Upper lobe of left lung (tissue), 6 donors: ENCODE results near the gene NHERF2. TPM values are rescaled to one million over a fixed set of nuclear protein-coding genes. Genes with fewer than 3 reads are reported as not detected.

Source experiments
- ATAC-seq, 2 donors: fragments of 200-7000 bp; cut with Tn5 transposase; one replicate each; pipeline ENCODE4 v1.9.1; 2022; ENCODE audit warnings: mild to moderate bottlenecking in 2 of 2, moderate library complexity in 2 of 2; ENCODE audit not compliant: low FRiP score in 2 of 2
- DNase-seq, 2 donors: peaks; one replicate each; pipeline ENCODE4 v3.0.0-alpha.2; 2019 to 2020
- H3K27ac ChIP-seq, 4 donors: fragments of 200-600 bp; sonication (generic); one replicate each; pipeline ENCODE4 v1.5.1; 2016 to 2019
- H3K27me3 ChIP-seq, 4 donors: fragments of 200-600 bp; sonication (generic); one replicate each; pipeline ENCODE4 v1.5.1; 2017 to 2019
- H3K36me3 ChIP-seq, 4 donors: fragments of 200-600 bp; sonication (generic); one replicate each; pipeline ENCODE4 v1.5.1; 2016 to 2019
- H3K4me1 ChIP-seq, 4 donors: fragments of 200-600 bp; sonication (generic); one replicate each; pipeline ENCODE4 v1.5.1; 2018 to 2019
- H3K4me3 ChIP-seq, 4 donors: fragments of 200-600 bp; sonication (generic); one replicate each; pipeline ENCODE4 v1.5.1; 2017 to 2019; ENCODE audit warnings: mild to moderate bottlenecking in 2 of 4, moderate library complexity in 1 of 4
- H3K9me3 ChIP-seq, 4 donors: fragments of 200-600 bp; sonication (generic); one replicate each; pipeline ENCODE4 v1.5.1; 2018 to 2019
- CTCF ChIP-seq, 6 experiments: fragments of 450-650 bp in 4 of 6; fragments of 200-600 bp in 2 of 6; sonication (generic) in 2 of 6; IDR thresholded peaks; one replicate each; pipeline ENCODE4 v1.5.1; 2016 to 2019; ENCODE audit warnings: antibody characterized with exemption in 6 of 6
- EP300 ChIP-seq, 4 donors: sonication (generic); formaldehyde crosslinking; IDR thresholded peaks; one replicate each; pipeline ENCODE4 v1.5.1; 2017; ENCODE audit warnings: antibody characterized with exemption in 4 of 4, control low read depth in 2 of 4
- POLR2A ChIP-seq, 4 donors: fragments of 450-650 bp; IDR thresholded peaks; one replicate each; pipeline ENCODE4 v1.5.1; 2016 to 2017; ENCODE audit warnings: antibody characterized with exemption in 4 of 4, mild to moderate bottlenecking in 2 of 4
- POLR2AphosphoS5 ChIP-seq, 2 donors: sonication (generic); formaldehyde crosslinking; IDR thresholded peaks; one replicate each; pipeline ENCODE4 v1.5.1; 2017; ENCODE audit warnings: antibody characterized with exemption in 2 of 2
- WGBS, 2 donors: methylation state at CpG; one replicate each; pipeline ENCODE4 v1.1.5; 2017 to 2018; 5-methylcytosine and 5-hydroxymethylcytosine counted together
- total RNA-seq, 6 donors: library from RNA; depleted of rRNA in 4 of 6; stranded (reverse); fragments of >200 nt in 4 of 6; gene quantifications; one replicate each; pipeline versions ENCODE4 v1.1.0 to v1.2.1, GENCODE V29; 2016 to 2021
- donor health status: DM: no; HTN: no; CAD: no; lungs with moderate emphysema.
- donor health status: DM: no; HTN: yes; CAD: no; lungs with severe emphysema.

Gene NHERF2
- total RNA-seq, 6 donors from 2014 or later: 131 to 604 (median 283) TPM

GRCh38 chr16:1982013-1982433 is 44.7 kb upstream of the NHERF2 start:
- H3K4me1 ChIP-seq: peaks cover 15 to 57% (median 28%) of the 10 kb centered on the region in 4 donors
- ATAC-seq: no peak
- no peak overlapping the region for H3K27ac ChIP-seq
- H3K4me3 ChIP-seq: no peak overlapping the region
- TF ChIP-seq POLR2A (IDR thresholded peaks at IDR 0.05) (no peak), EP300 (IDR thresholded peaks at IDR 0.05) (no peak), POLR2AphosphoS5 (IDR thresholded peaks at IDR 0.05) (no peak), CTCF (IDR thresholded peaks at IDR 0.05) (no peak)
- peaks cover 0 to 24% (median 10%) of the 10 kb centered on the region in 4 donors for H3K27me3 ChIP-seq
- H3K9me3 ChIP-seq: no peaks in the 10 kb centered on the region
- WGBS, 2 donors: 38 to 76% methylated on average over 1 to 5 of the region's 5 CpGs
- peaks cover 3 to 34% (median 33%) of the 10 kb centered on the region in 4 donors for H3K36me3 ChIP-seq
- no peak for DNase-seq

GRCh38 chr16:1982991-1983543 is 43.6 kb upstream of the NHERF2 start:
- Histone ChIP-seq H3K9me3 (no peaks in the 10 kb centered on the region), H3K4me1 (peaks cover 15 to 57% (median 28%) of the 10 kb centered on the region in 4 donors), H3K4me3 (peak overlapping the region in 3 of 4 donors; percentile 84 to 96 (median 88)), H3K27me3 (peaks cover 0 to 24% (median 10%) of the 10 kb centered on the region in 4 donors), H3K27ac (peak overlapping the region; percentile 80 to 88 (median 86)), H3K36me3 (peaks cover 0 to 28% (median 23%) of the 10 kb centered on the region in 4 donors)
- no peak for ATAC-seq
- no peak for TF ChIP-seq POLR2A (IDR thresholded peaks at IDR 0.05)
- no peak for TF ChIP-seq POLR2AphosphoS5 (IDR thresholded peaks at IDR 0.05)
- TF ChIP-seq EP300 (IDR thresholded peaks at IDR 0.05): no peak
- no peak for TF ChIP-seq CTCF (IDR thresholded peaks at IDR 0.05)
- WGBS, 2 donors: 25 to 26% methylated on average over 19 of the region's 19 CpGs
- no peak for DNase-seq

- WGBS, 2 donors: 2% methylated on average over 30 of the region's 109 CpGs; no CpG with 5 or more reads in 1 of the 2 donors
Observed at GRCh38 chr16:1983544-1984346, 43.0 kb upstream of the NHERF2 start, which contains the start of gene GFER. TSS of gene GFER (plus strand) at chr16:1984193. CDS start at chr16:1984219, 26 bp downstream.

More at GRCh38 chr16:1983544-1984346, 43.0 kb upstream of the NHERF2 start, which contains the start of gene GFER:
- ATAC-seq: peak; percentile 91 to 97
- peak within 1 kb of the TSS; percentile 84 to 96 (median 88) for H3K4me3 ChIP-seq
- peaks cover 15 to 51% (median 27%) of the 10 kb centered on the region in 4 donors for H3K4me1 ChIP-seq
- TF ChIP-seq POLR2AphosphoS5 (IDR thresholded peaks at IDR 0.05) (peak in 1 of 2 donors; percentile 70), CTCF (IDR thresholded peaks at IDR 0.05) (peak in 5 of 6 experiments; percentile 21 to 60 (median 53)), POLR2A (IDR thresholded peaks at IDR 0.05) (peak in 2 of 4 donors; percentile 65 to 79), EP300 (IDR thresholded peaks at IDR 0.05) (no peak)
- peaks cover 0 to 22% (median 17%) of the 10 kb centered on the region in 4 donors for H3K36me3 ChIP-seq
- peaks cover 0 to 24% (median 10%) of the 10 kb centered on the region in 4 donors for H3K27me3 ChIP-seq
- no peaks in the 10 kb centered on the region for H3K9me3 ChIP-seq
- peak within 1 kb of the TSS; percentile 80 to 88 (median 86) for H3K27ac ChIP-seq
- peak; percentile 92 to 98 for DNase-seq
